A673 (cell line): ENCODE data around the gene LGALS13.

ENCODE experiments used
- EZH2 ChIP-seq: fragments of 200-600 bp; sonication (generic); IDR thresholded peaks from 2 replicates; pipeline ENCODE4 v1.6.1; 2017; ENCODE audit warnings: borderline replicate concordance, low read depth, mild to moderate bottlenecking, mixed read lengths, antibody characterized with exemption, low read length; ENCODE audit not compliant: poor library complexity, severe bottlenecking
- TF ChIP-seq, protein P1 (sequence below): fragments of 300-800, 200-600 bp; sonication (generic); conservative IDR thresholded peaks from 2 replicates; pipeline ENCODE4 v1.5.1; 2017; ENCODE audit warnings: low read depth, mild to moderate bottlenecking, antibody characterized with exemption, low read length, moderate library complexity, mixed read lengths

DNA sequence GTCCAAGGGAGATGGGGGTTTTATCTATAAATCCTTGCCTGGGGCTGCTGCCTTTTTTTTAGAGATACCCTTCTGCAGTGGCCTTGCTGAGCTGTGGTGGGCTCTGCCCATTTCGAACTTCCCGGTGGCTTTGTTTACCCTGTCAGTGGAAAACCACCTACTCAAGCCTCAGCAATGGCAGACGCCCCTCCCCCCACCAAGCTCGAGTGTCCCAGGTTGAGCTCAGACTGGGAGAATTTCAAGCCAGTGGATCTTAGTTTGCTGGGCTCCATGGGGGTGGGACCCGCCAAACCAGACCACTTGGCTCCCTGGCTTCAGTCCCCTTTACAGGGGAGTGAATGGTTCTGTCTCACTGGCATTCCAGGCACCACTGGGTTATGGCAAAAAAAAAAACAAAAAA lies 21.6 kb downstream of the LGALS13 start:
- TF ChIP-seq, protein P1, sequence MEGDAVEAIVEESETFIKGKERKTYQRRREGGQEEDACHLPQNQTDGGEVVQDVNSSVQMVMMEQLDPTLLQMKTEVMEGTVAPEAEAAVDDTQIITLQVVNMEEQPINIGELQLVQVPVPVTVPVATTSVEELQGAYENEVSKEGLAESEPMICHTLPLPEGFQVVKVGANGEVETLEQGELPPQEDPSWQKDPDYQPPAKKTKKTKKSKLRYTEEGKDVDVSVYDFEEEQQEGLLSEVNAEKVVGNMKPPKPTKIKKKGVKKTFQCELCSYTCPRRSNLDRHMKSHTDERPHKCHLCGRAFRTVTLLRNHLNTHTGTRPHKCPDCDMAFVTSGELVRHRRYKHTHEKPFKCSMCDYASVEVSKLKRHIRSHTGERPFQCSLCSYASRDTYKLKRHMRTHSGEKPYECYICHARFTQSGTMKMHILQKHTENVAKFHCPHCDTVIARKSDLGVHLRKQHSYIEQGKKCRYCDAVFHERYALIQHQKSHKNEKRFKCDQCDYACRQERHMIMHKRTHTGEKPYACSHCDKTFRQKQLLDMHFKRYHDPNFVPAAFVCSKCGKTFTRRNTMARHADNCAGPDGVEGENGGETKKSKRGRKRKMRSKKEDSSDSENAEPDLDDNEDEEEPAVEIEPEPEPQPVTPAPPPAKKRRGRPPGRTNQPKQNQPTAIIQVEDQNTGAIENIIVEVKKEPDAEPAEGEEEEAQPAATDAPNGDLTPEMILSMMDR: no peak
- TF ChIP-seq EZH2: no peak
